HuH-7.5 (cell line): Measurements from ENCODE around the gene IGSF8.
A peak's percentile ranks its signal among the peaks of the same experiment; 100 is the strongest.

Experiments
- DNase-seq: peaks from one replicate; pipeline ENCODE4 v3.0.0; 2011; ENCODE audit warnings: low spot score

The IGSF8 gene

GRCh38 chr1:160103658-160104408 lies 5.4 kb upstream of the IGSF8 start:
- DNase-seq, result no peak

- DNase-seq, result no peak
Observed at GRCh38 chr1:160101717-160102522, 3.5 kb upstream of the IGSF8 start.

GRCh38 chr1:160101037-160101716 lies 2.8 kb upstream of the IGSF8 start:
- DNase-seq, result peak; percentile 90

- no peak for DNase-seq
Observed at GRCh38 chr1:160099716-160100375, 1.4 kb upstream of the IGSF8 start.

GRCh38 chr1:160098852-160099561 lies 588 bp upstream of the IGSF8 start:
- peak; percentile 86 for DNase-seq

GRCh38 chr1:160097151-160097910 lies 1.1 kb downstream of the IGSF8 start:
- DNase-seq, result no peak

- no peak for DNase-seq
Observed at GRCh38 chr1:160096274-160097116, 1.9 kb downstream of the IGSF8 start.

- no peak for DNase-seq
Observed at GRCh38 chr1:160095382-160096105, 2.9 kb downstream of the IGSF8 start.

- no peak for DNase-seq
Observed at GRCh38 chr1:160094806-160095205, 3.6 kb downstream of the IGSF8 start.

GRCh38 chr1:160094291-160094625 lies 4.2 kb downstream of the IGSF8 start:
- DNase-seq, result no peak

GRCh38 chr1:160093624-160094290 lies 4.7 kb downstream of the IGSF8 start:
- no peak for DNase-seq

GRCh38 chr1:160093069-160093395 lies 5.4 kb downstream of the IGSF8 start:
- DNase-seq, result no peak

GRCh38 chr1:160092366-160093068 lies 5.9 kb downstream of the IGSF8 start:
- DNase-seq, result no peak

- no peak for DNase-seq
Observed at GRCh38 chr1:160091666-160092223, 6.7 kb downstream of the IGSF8 start.

GRCh38 chr1:160090760-160091159 lies 7.7 kb downstream of the IGSF8 start:
- no peak for DNase-seq

- no peak for DNase-seq
Observed at GRCh38 chr1:160089883-160090282, 8.5 kb downstream of the IGSF8 start.

GRCh38 chr1:160087118-160087662 lies 11.2 kb downstream of the IGSF8 start:
- no peak for DNase-seq

GRCh38 chr1:160086456-160086892 lies 11.9 kb downstream of the IGSF8 start:
- no peak for DNase-seq
